Myocyte (in vitro differentiated cells): ENCODE results near the gene AOAH. TPM values are rescaled to one million over a fixed set of nuclear protein-coding genes. Genes with fewer than 3 reads are reported as not detected.

Experiments used
- DNase-seq: peaks from one replicate; pipeline ENCODE4 v3.0.0-alpha.2; 2012; ENCODE audit warnings: low read depth
- total RNA-seq: library from RNA; depleted of rRNA; stranded (reverse); fragments of >200 nt; gene quantifications from 2 replicates; pipeline ENCODE4 v1.2.3, GENCODE V29; 2014

Gene AOAH
- total RNA-seq, 1 donor from 2014 or later: not detected

GRCh38 chr7:36691983-36692382, 32.3 kb downstream of the AOAH start:
- DNase-seq: no peak

- DNase-seq: no peak
Measured at GRCh38 chr7:36690514-36691187, 33.6 kb downstream of the AOAH start.

GRCh38 chr7:36690041-36690440, 34.3 kb downstream of the AOAH start:
- DNase-seq: no peak

- no peak for DNase-seq
Measured at GRCh38 chr7:36686499-36686898, 37.8 kb downstream of the AOAH start.

GRCh38 chr7:36684954-36685353, 39.3 kb downstream of the AOAH start:
- no peak for DNase-seq

GRCh38 chr7:36683695-36684357, 40.5 kb downstream of the AOAH start:
- no peak for DNase-seq

- no peak for DNase-seq
Measured at GRCh38 chr7:36683111-36683510, 41.2 kb downstream of the AOAH start.

- no peak for DNase-seq
Measured at GRCh38 chr7:36682102-36682501, 42.2 kb downstream of the AOAH start.

- no peak for DNase-seq
Measured at GRCh38 chr7:36677769-36678437, 46.4 kb downstream of the AOAH start.

- no peak for DNase-seq
Measured at GRCh38 chr7:36673703-36674102, 50.6 kb downstream of the AOAH start.

- no peak for DNase-seq
Measured at GRCh38 chr7:36671432-36671829, 52.9 kb downstream of the AOAH start.

- DNase-seq: peak; percentile 86
Measured at GRCh38 chr7:36670585-36671431, 53.5 kb downstream of the AOAH start.

GRCh38 chr7:36668750-36669149, 55.5 kb downstream of the AOAH start:
- DNase-seq: no peak

GRCh38 chr7:36668080-36668479, 56.2 kb downstream of the AOAH start:
- no peak for DNase-seq

- no peak for DNase-seq
Measured at GRCh38 chr7:36667007-36667745, 57.1 kb downstream of the AOAH start.

- DNase-seq: no peak
Measured at GRCh38 chr7:36663481-36663880, 60.8 kb downstream of the AOAH start.

GRCh38 chr7:36661135-36661840, 63.0 kb downstream of the AOAH start:
- DNase-seq: no peak

GRCh38 chr7:36659638-36660341, 64.5 kb downstream of the AOAH start:
- no peak for DNase-seq

- no peak for DNase-seq
Measured at GRCh38 chr7:36659172-36659516, 65.2 kb downstream of the AOAH start.
